NCI-H1436 treated with DMSO at 0.1 percent for 48 hours (cell line): Measurements from ENCODE around the gene PUS7L.
"Not testable (repeated sequence)": the region's sequence is repeated elsewhere in the genome, so short reads cannot be mapped to it uniquely, and the experiment has no call there.

Source experiments
- DNase-seq: peaks from one replicate; lab custom pipeline; 2025; lab: John Stamatoyannopoulos, UW

PUS7L gene

DNA sequence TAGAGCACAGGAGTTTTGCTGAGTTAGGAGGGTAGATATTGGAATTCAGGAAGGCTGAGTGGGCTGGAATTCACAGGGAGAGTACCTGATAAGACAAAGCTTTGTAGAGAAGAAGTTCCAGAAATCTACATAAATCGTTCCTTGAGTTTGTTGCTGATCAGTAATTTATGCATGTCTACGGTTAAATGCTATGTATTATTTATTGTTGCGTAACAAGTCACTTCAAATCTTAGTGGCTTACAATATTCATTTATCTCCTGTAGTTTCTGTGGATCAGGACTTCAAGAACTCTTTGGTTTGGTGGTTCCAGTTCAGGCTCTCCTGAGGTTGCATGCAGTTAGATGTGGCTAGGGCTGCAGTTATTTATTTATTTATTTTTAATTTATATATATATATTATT lies 7.8 kb downstream of the PUS7L start:
- no peak for DNase-seq

- no peak for DNase-seq
These were observed 9.6 kb downstream of the PUS7L start for GRCh38 chr12:43749016-43749415.

GRCh38 chr12:43744826-43745225 lies 13.8 kb downstream of the PUS7L start:
- DNase-seq, result no peak

DNA sequence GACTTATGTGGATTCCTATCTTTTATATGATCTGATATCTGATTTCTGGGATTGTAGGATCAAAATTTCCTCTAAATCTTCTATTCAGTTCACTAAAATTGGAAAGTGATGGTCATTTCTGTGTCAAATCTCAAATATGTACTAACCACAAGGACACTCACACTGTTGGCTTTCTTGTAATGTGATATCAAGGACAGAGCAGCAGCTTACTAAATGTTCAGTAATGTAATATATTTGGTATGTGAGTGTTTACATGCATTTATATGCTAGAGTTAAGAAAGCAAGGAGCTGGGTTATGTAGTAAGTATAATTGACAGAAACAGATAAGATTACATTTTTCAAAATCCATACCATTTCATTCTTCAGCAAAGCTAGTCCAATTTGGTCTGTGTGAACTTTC lies 16.5 kb downstream of the PUS7L start:
- DNase-seq, result no peak

GRCh38 chr12:43740511-43741100 lies 18.0 kb downstream of the PUS7L start:
- DNase-seq, result no peak

DNA sequence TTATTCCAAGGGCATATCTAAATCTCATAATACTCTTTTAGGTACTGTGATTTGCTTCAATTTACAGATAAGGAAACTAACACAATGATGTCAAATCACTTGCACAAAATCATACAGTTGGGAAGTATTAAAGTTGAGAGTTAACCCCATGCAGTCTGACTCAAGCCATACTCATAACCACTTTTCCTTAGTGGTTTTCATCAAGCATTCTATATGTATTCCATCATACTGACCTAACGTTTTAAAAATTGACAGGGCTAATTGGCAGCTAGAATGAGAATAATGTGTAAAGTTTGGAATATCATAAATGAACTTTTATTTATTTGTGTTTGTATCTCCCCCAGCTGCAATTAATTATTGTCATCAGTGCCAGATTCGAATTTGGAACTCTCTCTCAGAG lies 20.9 kb downstream of the PUS7L start:
- no peak for DNase-seq

DNA sequence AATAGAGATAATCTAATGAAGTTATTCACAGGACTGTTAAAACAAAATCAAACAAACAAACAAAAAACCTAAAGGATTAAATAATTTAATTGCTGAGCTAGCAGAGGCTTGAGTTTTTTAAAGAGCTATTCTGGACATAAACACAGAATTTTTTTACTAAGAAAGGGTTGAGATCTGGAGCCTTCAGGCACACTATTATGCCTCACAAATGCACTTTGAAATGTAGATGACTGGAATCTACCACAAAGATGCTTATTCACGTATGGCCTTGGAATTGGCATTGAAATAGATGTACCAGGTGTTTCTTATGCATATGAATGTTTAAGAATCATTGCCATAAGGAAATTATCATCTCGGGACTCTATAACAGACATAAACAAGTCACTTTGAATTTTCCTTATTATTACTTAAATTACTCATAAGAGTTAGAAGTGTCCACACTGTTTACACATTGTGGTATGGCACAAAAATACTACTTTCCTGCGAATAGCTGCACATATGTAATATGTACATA lies 21.6 kb downstream of the PUS7L start:
- DNase-seq, result no peak

DNA sequence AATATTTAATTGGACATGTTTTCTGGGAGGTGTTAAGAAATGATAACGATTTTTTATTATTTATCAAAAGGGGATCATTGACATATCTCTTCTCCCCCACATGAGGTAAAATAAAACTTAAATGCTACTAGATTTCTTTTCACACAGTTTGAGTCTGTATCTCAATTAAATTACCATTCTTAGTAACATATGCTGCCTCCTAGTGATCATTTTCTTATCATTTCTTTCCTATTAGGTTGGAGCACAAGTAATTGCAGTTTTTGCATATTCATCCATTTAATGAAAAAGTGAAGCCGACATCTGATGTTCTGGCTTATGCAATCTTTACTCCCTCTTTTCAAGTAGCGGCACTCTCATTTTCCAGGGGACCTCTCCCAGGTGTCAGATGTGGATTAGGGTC lies 24.9 kb downstream of the PUS7L start:
- no peak for DNase-seq

GRCh38 chr12:43730283-43730682 lies 28.3 kb downstream of the PUS7L start:
- DNase-seq, result no peak

DNA sequence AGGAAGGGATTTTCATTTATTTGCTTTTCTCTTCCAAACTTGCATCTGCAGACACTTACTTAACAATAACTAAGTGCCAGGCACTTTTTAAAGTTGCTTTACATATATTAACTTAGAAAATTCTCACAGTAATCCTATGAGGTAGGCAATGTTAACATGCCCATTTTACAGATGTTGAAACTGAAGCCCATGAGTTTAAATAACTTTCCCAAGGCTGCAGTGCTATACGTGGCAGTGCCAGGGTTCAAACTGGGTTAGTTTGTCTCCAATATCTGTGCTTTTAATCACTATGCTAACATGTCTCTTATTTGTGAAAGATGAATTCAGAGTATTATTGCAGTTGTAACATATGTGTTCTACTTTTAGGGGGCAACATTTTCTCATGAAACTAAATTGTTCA lies 29.9 kb downstream of the PUS7L start:
- DNase-seq, result no peak

DNA sequence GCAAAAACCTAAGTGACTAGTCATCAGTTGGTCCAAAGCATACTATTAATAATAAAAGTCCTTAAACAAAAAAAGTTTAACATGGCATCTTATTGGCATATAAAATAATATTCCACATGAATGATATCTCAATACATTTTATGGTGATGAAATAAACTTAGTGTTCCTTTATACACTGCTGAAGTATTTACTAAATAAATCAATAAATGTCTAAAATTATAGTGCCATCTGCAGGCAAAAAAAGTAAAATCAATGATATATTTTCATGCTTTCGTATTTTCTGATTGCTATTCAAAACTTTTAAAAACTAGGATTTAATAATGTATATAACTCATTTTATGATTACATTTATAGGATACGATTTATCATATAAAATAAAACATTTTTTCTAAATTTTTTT lies 30.5 kb downstream of the PUS7L start:
- no peak for DNase-seq

GRCh38 chr12:43723134-43723533 lies 35.5 kb downstream of the PUS7L start:
- no peak for DNase-seq

DNA sequence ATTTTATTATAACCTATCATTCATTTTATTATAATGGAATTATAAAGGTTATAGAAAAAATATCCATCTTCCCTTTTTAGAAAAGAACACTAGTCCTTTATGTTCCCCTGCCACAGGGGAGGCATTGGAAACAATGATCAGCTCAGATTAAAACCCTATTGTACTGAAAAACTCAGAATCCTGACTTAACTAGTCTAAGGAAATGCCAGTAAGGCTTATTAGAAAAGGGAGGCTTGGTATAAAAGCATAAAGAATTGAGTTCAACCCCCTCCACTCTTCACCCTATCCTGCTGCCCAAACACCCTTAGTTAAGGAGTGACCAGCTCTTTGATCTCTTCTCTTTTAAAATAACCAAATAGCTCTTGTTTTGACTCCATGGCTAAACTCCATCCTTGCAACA lies 36.0 kb downstream of the PUS7L start:
- DNase-seq, result no peak

DNA sequence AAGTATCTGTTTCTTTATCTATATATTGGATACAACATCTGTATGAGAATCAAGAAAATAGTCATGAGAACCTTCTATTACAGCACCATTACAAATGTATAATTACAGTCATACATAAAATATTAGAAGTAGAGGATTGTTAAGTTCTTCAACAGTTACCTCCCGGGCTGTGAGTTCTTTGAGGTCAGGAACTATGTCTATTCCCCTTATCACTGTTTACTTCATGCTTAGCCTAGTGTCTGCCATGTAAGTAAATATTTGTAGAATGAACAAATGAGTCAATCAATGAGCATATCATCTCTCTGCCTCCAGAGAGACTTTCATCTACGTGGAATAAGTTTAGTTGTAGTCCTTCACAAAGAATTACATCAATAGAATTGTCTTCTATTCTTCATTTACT lies 47.2 kb downstream of the PUS7L start:
- DNase-seq, result no peak

DNA sequence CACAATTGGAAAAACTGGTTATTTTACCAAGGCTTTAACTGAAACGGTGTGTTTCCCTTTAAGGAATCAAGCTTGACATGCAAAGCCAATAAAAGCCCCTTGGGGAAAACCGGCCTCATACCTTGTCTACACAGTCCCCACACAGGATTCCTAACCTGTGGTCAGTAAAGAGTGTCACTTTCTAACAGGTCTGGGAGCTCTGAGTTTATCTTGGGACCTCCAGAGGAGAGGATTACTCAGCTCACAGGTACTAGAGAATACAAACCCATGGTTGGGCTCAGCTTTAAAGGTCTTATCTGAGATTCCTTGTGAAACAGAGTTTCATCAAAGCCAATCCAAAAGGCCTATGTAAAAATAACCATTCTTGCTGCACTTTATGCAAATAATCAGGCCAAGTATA lies 54.8 kb downstream of the PUS7L start:
- not testable (repeated sequence) for DNase-seq

DNA sequence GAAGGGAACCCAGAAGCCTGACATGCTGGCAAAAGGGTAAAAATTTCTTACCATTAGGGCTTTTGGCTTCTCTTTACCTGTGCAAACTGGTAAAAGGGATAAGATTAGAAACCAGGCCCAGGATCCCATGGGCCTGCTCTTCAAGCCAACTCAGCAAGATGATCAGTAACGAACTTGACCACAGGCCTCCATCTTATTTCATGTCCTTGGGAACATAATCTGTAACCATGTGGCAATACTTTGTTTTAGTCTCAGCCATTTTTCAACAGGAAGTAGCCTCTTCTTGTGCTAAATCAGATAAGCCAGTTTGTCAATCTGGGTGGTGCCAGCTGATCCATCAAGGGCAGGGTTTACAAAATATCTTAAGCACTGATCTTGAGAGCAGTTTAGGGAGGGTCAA lies 57.4 kb downstream of the PUS7L start:
- not testable (repeated sequence) for DNase-seq

- no peak for DNase-seq
These were observed 62.4 kb downstream of the PUS7L start for GRCh38 chr12:43696154-43696553.

GRCh38 chr12:43694879-43695278 lies 63.7 kb downstream of the PUS7L start:
- no peak for DNase-seq

- no peak for DNase-seq
These were observed 66.5 kb downstream of the PUS7L start for GRCh38 chr12:43692064-43692463.

- not testable (repeated sequence) for DNase-seq
These were observed 73.1 kb downstream of the PUS7L start for GRCh38 chr12:43685491-43685890.

DNA sequence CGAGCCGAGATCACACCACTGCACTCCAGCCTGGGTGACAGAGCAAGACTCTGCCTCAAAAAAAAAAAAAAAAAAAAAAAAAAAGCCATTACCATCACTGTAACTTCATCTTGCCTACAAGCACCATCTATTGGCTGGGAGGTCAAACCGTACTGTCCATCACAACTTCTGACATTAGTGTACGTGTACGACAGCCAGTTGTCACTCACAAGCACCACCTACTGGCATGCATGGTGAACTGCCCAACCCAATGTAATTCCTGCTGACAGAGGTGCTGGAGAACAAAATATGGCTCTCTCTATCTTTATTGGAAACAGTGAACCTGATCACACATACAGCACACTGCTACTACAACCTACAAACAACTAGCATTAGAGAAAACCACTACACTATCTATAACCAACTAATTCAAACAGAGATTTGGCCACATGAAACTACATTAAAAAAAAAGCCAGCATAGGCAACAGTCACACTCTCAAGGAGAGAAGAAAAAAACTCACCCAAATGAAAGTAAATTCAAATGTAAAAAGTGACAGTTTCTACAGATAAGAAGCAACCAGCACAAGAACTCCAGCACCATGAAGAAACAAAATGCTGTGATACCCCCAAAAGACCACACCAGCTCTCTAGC lies 82.3 kb downstream of the PUS7L start:
- DNase-seq, result no peak

DNA sequence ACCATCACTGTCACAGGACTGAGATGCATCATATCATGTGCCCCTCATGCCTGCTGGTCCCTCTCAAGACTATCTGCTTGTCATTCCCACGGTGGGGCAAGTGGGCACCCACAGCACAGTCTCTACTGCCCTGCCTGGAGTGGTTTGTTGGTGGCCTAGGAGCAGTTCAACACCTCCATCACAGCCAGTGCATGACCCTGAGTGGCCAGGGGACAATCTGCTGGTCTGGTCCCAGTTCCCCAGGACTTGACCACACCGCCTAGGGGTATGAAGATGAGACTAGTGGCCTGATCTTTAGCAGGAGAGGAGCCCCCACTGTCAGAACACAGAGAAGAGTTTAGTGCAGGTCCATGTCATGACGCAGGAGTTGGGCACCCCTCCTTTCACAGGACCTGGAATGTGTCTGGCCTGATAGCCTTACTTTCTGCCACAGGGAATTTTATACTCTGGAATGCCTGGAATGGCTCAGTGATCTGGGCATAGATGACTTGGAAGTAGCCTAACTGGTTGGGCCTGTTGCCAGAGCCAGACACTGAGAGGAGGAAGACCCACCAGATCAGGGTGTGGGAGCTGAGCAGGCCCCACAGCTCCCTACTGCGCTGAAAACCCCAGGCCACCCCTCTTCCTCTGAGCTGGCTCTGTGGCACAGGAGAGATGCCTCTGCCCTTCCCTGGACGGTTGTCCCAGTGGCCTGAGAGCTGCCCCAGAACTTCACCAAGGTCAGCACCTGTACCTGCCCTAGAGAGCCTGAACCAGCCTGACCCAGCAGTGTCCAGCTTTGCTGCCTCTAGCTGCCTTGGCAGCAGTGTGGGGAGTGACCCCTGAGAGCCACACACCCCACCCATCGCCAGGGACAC lies 83.3 kb downstream of the PUS7L start:
- DNase-seq, result no peak

- no peak for DNase-seq
These were observed 89.2 kb downstream of the PUS7L start for GRCh38 chr12:43669373-43669772.
